DMS53 (cell line): ENCODE results near the gene SCUBE2.
"Not testable (repeated sequence)": the region's sequence is repeated elsewhere in the genome, so short reads cannot be mapped to it uniquely, and the experiment has no call there.

Experiments used
- DNase-seq: peaks from one replicate; lab custom pipeline; 2025; lab: John Stamatoyannopoulos, UW

SCUBE2 gene

GRCh38 chr11:9040410-9040809, 51.0 kb downstream of the SCUBE2 start:
- DNase-seq: no peak

GRCh38 chr11:9039863-9040262, 51.5 kb downstream of the SCUBE2 start:
- no peak for DNase-seq

- DNase-seq: no peak
These were observed 52.2 kb downstream of the SCUBE2 start for GRCh38 chr11:9039198-9039597.

DNA sequence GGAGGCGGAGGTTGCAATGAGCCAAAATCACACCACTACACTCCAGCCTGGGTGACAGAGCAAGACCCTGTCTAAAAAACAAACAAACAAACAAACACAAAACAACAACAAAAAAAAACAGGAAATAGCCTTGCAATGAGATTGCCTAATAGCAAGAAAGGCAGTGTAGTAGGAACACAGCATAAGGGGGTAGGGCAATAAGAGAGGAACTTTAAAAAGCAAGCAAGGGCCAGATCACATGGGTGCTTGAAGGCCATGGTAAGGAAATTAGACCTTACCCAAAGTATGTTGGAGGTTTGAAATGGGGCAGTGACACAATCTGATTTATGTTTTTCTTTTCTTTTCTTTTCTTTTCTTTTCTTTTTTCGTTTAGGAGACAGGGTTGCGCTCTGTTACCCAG, 52.9 kb downstream of the SCUBE2 start:
- DNase-seq: no peak

GRCh38 chr11:9037963-9038362, 53.4 kb downstream of the SCUBE2 start:
- DNase-seq: no peak

DNA sequence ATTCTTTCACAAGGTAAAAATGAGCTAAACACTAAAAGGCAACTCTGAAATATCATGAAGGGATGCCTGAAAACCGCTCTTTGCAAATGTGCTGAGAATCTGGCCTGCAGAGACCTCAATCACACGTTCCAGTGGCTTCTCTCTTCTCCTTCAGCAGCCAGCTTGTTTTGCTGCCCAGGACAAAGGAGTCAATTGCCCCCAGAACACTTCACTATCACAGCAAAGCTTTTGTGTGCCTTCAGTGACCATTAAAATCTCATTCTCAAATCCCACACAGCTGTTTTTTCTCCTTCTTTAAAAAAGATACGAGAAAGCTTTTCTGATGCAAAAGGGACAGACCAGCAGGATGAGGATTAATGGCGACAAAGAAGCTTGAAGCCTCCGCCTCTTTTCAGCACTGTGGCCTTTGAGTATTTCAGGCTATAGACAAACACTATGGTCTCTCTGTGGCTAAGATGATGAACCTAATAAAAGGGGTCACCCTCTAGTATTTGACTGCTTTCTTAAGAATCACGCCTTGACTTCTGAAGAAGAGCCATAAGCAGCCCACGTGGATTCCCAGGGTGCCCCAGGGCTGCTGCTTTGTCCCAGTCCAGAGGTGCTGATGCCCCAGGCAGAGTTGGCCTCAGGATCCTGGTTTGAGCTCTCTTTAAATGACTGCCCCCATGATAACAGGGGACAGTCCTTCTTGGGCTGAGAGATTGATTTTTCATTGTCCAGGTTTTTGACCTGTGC, 54.2 kb downstream of the SCUBE2 start:
- no peak for DNase-seq

GRCh38 chr11:9030601-9031000, 60.8 kb downstream of the SCUBE2 start:
- peak; percentile 9 for DNase-seq

- DNase-seq: no peak
These were observed 62.0 kb downstream of the SCUBE2 start for GRCh38 chr11:9029422-9029821.

DNA sequence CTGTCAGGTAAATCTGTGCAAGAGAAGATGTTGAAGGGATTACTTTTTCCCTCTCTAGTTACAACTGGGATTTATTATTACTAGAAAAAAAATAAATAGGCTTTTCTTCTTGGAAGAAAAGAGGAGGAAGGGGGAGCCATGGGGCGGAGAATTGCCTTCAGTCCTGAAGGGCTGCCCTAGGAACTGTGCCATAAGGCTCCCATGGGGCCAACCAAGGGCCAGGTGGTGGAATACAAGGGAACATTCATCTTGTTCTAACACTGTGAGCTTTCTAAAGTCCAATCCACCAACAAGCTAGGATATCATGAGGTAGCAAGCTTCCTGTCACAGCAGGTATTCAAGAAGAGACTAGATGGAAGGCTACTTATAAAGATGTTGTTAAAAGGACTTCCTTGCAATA, 62.8 kb downstream of the SCUBE2 start:
- no peak for DNase-seq

DNA sequence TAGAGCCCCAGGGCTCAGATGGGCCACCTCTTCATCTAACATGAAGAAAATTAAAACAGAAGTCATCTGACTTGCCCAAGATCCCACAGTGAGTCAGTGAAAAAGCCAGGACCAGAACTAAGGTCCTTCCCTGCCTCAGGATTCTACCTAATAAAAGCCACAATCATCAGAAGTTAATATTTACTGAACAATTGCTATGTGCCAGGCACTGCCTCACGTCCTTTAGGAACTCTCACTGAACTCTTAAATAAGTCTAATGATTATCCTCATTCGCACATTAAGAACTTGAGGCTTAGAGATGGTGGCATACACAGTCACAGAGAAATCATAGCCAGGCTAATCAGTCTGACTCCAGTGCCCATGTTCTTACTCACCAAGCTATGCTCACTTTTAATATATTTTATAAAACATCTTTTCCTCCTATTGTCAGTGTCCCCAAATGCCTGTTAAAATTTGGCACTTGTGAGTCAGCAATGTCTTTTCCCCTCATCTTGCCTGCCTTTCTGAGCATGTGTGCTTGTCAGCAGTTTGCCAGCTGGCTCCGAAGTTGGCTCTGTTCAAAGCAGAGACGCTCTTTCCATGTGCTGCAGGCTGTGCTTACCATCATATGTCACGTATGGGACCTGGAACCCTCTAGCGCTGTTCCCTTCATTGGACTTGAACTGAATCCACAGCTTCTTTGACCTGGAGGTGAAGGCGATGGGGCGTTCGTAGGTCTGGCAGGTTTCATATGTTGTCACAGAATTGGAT, 66.1 kb downstream of the SCUBE2 start:
- DNase-seq: no peak

DNA sequence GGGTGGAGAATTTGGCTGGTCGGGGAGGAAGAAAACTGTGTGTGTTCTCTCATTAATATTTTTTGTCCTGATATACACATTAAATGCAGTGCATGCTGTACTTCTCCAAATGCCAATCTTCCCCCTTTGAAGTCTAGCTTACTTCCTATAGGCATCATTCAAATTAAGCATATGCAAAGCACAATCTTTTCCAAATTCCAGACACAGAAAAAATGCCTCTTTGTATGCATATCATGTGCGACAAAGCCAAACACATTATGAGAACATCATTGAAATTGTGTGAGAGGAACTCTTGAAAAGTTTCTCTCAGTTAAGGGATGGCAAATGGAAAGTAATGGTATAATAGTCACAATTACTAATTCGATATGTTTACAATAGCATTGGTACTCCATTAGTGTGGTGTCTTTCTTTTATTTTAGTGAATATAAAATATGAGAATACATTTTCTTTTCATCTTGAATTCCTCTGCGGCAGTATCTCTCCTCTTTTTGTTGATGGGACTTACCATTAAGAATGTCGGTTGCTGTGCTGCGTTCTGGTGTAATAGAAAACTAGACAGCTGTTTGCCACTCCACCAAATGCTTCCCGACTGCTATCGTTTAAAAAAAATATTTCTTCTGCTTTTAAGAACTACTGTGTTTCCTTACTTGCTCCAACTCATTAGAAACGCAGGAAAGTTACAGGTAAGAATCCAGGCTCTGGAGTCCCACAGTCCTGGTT, 68.3 kb downstream of the SCUBE2 start:
- no peak for DNase-seq

- DNase-seq: no peak
These were observed 70.5 kb downstream of the SCUBE2 start for GRCh38 chr11:9020916-9021315.

DNA sequence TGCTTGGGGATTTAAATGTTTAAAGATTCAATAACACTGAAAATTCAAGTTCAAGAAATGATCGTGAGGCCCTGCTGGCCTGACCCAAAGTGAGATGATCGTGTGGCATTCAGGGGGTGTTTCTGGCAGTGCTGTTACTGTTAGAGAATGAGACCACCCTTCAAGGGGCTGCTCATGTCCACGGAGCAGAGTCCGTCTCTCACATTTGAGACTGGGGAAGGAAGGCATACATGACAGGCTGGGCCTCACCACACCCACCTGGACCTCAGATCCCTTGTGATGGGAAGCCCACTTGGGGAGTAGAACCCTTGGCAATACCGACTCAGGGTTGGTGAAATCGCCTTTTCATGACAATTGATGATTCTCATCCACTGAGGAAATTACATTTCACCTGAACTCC, 71.5 kb downstream of the SCUBE2 start:
- DNase-seq: no peak

DNA sequence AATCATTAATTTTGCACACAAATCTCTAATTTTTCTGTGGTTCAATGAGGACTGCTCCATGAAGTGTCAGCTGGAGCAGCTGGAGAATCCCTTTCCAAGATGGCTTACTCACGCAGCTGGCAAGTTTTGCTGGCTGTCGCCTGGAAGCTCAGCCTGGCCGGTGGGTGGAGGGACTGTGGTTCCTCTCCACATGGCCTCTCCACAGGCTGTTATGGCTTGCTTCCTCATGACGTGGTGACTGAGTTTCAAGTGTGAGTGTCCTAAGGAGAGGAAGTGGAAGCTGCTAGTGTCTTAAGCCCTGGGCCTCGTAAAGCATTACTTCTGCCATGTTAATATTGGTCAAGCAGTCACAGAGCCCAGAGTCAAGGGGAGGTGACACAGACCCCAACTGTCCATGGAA, 73.6 kb downstream of the SCUBE2 start:
- peak; percentile 33 for DNase-seq

- DNase-seq: peak; percentile 53
These were observed 74.3 kb downstream of the SCUBE2 start for GRCh38 chr11:9016916-9017642.

GRCh38 chr11:9015677-9016076, 75.7 kb downstream of the SCUBE2 start:
- DNase-seq: peak; percentile 90

DNA sequence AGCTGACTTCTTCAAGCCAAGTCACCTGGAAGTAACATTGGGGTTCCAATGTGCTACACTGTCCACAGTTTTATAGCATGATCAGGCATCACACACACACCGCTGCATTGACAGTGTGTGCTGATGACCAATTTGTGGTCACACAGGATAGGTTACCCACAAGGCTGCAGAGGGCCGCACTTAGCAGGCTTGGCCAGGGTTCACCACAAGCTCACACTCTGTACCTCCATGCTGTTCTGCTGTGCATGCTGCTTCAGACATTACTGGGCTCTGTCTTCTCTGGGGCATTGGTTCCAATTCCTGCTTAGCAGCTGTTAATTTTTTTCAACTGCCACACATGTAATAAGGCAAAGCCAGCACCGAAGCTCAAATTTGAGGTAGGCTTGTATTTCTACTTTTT, 76.6 kb downstream of the SCUBE2 start:
- DNase-seq: no peak

DNA sequence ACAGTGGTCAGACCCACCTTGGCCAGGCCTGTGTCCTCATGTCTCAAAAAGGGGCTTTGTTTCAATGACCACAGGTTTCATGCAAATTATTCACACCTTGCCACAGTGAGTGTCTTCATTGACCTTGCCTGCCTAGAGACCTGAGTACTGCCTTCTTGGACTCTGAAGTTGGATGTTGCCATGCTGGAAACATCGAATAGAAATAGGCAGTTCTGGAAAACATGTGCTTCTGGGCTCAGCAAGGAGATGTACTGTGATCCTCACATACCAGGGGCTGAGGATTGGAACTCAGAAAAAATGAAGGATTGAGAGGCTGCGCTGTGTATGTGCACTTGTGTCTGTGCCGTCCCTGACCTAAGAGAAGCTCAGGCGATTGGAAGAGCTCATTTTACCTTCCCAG, 78.0 kb downstream of the SCUBE2 start:
- DNase-seq: no peak

- DNase-seq: not testable (repeated sequence)
These were observed 81.9 kb downstream of the SCUBE2 start for GRCh38 chr11:9009538-9009937.

DNA sequence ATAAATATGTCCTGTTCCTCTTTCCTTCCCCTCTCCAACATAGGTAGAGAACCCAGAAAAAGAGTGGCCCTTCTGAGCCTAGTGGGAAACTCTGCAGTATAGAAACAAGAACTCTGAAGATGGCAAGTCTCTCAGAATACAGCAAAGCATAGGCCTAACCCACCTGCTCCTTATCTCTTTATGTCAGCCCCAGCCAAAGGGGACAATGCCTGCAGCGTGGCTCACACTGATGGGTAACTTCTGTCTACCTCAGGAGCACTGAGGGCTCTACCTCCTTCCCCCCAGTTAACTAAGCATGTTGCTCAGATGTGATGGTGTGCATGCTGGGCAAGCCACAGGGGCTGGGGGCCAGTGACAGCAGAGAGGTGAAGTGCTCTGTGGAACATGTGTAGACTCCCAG, 82.7 kb downstream of the SCUBE2 start:
- DNase-seq: no peak

DNA sequence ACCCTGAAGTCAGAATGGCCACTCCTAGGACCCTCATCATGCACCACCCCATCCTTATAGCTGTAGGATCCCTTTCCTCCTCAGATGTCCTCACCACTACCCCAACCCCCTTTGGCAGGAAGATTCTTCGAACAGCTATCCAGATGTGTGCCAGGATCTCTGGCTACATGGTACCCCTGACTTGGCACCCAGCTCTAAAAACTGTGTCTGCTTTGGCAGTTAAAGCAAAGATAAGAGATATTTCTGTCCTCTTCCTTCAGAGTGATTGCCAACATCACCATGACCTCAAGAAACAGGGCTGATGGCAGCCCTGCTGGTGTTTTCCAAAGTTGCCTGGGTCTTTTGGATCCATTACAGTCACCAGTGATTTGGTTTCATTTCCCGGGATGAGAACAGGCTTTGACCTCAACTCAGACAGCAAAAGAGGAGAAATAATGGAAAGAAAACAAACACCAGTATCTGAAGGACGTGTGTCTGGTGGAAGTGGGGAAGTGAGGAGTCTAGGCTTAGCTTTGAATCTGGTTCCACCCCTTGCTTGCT, 83.3 kb downstream of the SCUBE2 start:
- no peak for DNase-seq

- DNase-seq: no peak
These were observed 86.3 kb downstream of the SCUBE2 start for GRCh38 chr11:9005087-9005486.
